ENCODE measurements around the gene CFAP206.

CFAP206 gene

DNA sequence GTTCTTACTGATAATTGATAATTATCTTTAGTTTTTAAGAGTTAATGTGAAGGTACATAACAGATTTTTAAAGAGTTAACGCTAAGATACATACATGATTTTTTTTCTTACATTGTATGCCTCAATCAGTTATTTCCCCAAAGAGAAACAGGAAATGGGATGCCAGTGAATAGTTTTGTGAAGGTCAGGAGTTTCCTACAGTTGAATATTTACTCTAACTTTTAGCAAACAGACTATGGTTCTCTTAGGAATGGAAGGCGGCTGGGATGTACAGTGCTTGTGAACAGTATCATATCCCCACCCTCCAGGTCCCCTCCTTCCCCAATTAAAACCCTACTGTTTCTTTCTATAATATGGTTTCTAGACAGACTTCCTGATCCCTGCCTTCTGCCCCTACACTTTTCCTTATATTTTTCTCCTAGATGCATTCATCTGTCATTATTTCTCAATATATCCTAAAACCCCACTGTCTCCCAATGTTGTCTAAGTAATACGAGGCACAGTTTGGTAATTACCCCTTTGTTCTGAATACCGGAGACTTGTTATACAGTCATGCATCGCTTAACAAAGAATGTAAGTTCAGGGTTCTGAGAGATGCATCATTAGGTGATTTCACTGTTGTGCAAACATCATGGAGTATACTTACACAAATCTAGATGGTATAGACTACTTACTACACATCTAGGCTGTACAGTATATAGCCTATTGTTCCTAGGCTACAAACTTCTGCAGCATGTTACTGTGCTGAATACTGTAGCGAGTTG is 94.2 kb downstream of the CFAP206 start:
- TF ChIP-seq, protein P1, sequence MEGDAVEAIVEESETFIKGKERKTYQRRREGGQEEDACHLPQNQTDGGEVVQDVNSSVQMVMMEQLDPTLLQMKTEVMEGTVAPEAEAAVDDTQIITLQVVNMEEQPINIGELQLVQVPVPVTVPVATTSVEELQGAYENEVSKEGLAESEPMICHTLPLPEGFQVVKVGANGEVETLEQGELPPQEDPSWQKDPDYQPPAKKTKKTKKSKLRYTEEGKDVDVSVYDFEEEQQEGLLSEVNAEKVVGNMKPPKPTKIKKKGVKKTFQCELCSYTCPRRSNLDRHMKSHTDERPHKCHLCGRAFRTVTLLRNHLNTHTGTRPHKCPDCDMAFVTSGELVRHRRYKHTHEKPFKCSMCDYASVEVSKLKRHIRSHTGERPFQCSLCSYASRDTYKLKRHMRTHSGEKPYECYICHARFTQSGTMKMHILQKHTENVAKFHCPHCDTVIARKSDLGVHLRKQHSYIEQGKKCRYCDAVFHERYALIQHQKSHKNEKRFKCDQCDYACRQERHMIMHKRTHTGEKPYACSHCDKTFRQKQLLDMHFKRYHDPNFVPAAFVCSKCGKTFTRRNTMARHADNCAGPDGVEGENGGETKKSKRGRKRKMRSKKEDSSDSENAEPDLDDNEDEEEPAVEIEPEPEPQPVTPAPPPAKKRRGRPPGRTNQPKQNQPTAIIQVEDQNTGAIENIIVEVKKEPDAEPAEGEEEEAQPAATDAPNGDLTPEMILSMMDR (IDR thresholded peaks at IDR 0.05; ENCODE audit: low read depth, low read length), result no peak
- H3K4me3 ChIP-seq (replicated peaks in 1 of 2; ENCODE audit: low read depth in 2 of 2, low read length in 2 of 2), result no peak overlapping the region
- DNase-seq (ENCODE audit: low read depth in 2 of 2), result peak in 1 of 2 donors; percentile 8

DNA sequence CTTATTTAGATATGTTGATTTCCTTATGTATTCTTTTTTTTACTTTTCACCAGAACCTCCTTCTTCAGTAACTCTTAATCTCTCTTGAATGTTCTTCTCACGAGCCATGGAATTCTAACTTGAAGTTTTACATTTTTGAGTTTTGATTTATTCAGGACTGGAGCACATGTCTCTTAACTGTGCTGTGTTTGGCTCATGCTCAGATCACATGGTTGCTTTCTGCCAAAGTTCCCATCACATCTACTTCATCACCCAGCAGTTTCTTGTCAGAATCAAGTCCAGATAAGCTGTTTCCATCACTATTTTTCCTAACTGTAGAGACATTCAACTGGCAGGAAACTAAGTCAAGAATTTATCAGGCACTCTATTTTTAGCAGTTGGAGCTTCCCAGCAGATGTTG is 96.7 kb downstream of the CFAP206 start:
- no peak overlapping the region for H3K4me3 ChIP-seq (replicated peaks in 1 of 2; ENCODE audit: low read depth in 2 of 2, low read length in 2 of 2)
- TF ChIP-seq, protein P1 (IDR thresholded peaks at IDR 0.05; ENCODE audit: low read depth, low read length), result no peak
- peak in 1 of 2 donors; percentile 65 for DNase-seq (ENCODE audit: low read depth in 2 of 2)
